Measurements from ENCODE around the gene FBXW7. TPM values are rescaled to one million over a fixed set of nuclear protein-coding genes. Genes with fewer than 3 reads are reported as not detected.

The FBXW7 gene
- total and polyA plus RNA-seq, 2 experiments from 2014 or later = 16.2 to 43.5 TPM

GRCh38 chr4:152348670-152349069, 187.2 kb downstream of the FBXW7 start:
- H3K4me2 ChIP-seq = no peak overlapping the region
- 89% methylated on average over 1 of the region's 1 CpG for WGBS (ENCODE audit: low lambda C conversion rate, missing lambda C conversion rate)

GRCh38 chr4:152346979-152347378, 188.9 kb downstream of the FBXW7 start:
- Histone ChIP-seq H3K4me1 (ENCODE audit: insufficient read depth) (no peaks in the 10 kb centered on the region), H3K9me2 (replicated peaks; ENCODE audit: insufficient read depth) (no peaks in the 10 kb centered on the region), H3K27ac (no peak overlapping the region), H2AFZ (no peak overlapping the region), H3K27me3 (no peaks in the 10 kb centered on the region), H3K4me2 (no peak overlapping the region), H3K36me3 (replicated peaks; ENCODE audit: insufficient read depth, low read depth) (no peaks in the 10 kb centered on the region), H3K4me3 (no peak overlapping the region), H4K20me1 (ENCODE audit: insufficient read depth, poor library complexity, severe bottlenecking) (no peaks in the 10 kb centered on the region), H3K9me3 (ENCODE audit: low read depth) (no peaks in the 10 kb centered on the region), H3K79me2 (peaks cover 26% of the 10 kb centered on the region)
- 98% methylated on average over 4 of the region's 4 CpGs for WGBS (ENCODE audit: low lambda C conversion rate, missing lambda C conversion rate)
- TF ChIP-seq EZH2 (IDR thresholded peaks at IDR 0.05; ENCODE audit: borderline replicate concordance) (no peak), EZH2phosphoT487 (IDR thresholded peaks at IDR 0.05; ENCODE audit: low read depth, severe bottlenecking, unreplicated experiment) (no peak)
- TF ChIP-seq, protein P1, sequence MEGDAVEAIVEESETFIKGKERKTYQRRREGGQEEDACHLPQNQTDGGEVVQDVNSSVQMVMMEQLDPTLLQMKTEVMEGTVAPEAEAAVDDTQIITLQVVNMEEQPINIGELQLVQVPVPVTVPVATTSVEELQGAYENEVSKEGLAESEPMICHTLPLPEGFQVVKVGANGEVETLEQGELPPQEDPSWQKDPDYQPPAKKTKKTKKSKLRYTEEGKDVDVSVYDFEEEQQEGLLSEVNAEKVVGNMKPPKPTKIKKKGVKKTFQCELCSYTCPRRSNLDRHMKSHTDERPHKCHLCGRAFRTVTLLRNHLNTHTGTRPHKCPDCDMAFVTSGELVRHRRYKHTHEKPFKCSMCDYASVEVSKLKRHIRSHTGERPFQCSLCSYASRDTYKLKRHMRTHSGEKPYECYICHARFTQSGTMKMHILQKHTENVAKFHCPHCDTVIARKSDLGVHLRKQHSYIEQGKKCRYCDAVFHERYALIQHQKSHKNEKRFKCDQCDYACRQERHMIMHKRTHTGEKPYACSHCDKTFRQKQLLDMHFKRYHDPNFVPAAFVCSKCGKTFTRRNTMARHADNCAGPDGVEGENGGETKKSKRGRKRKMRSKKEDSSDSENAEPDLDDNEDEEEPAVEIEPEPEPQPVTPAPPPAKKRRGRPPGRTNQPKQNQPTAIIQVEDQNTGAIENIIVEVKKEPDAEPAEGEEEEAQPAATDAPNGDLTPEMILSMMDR (IDR thresholded peaks at IDR 0.05; ENCODE audit: poor library complexity) = no peak
- no peak for DNase-seq (ENCODE audit: low spot score)

More at GRCh38 chr4:152348670-152349069, 187.2 kb downstream of the FBXW7 start:
- Histone ChIP-seq H3K36me3 (replicated peaks; ENCODE audit: insufficient read depth, low read depth) (no peaks in the 10 kb centered on the region), H3K4me3 (no peak overlapping the region), H4K20me1 (ENCODE audit: insufficient read depth, poor library complexity, severe bottlenecking) (no peaks in the 10 kb centered on the region), H3K9me2 (replicated peaks; ENCODE audit: insufficient read depth) (no peaks in the 10 kb centered on the region), H3K27ac (no peak overlapping the region), H3K4me1 (ENCODE audit: insufficient read depth) (no peaks in the 10 kb centered on the region), H3K9me3 (ENCODE audit: low read depth) (no peaks in the 10 kb centered on the region), H2AFZ (no peak overlapping the region), H3K27me3 (no peaks in the 10 kb centered on the region), H3K79me2 (peaks cover 26% of the 10 kb centered on the region)
- no peak for DNase-seq (ENCODE audit: low spot score)
- TF ChIP-seq, protein P1 (IDR thresholded peaks at IDR 0.05; ENCODE audit: poor library complexity) = peak; percentile 32
- TF ChIP-seq EZH2phosphoT487 (IDR thresholded peaks at IDR 0.05; ENCODE audit: low read depth, severe bottlenecking, unreplicated experiment) (no peak), EZH2 (IDR thresholded peaks at IDR 0.05; ENCODE audit: borderline replicate concordance) (no peak)

- peaks cover 26% of the 10 kb centered on the region for H3K79me2 ChIP-seq
- H3K27me3 ChIP-seq = no peaks in the 10 kb centered on the region
- no peak overlapping the region for H3K4me3 ChIP-seq
- H2AFZ ChIP-seq = no peak overlapping the region
- no peak overlapping the region for H3K4me2 ChIP-seq
- no peak for TF ChIP-seq EZH2 (IDR thresholded peaks at IDR 0.05; ENCODE audit: borderline replicate concordance)
- TF ChIP-seq, protein P1 (IDR thresholded peaks at IDR 0.05; ENCODE audit: poor library complexity) = no peak
- no peak for TF ChIP-seq EZH2phosphoT487 (IDR thresholded peaks at IDR 0.05; ENCODE audit: low read depth, severe bottlenecking, unreplicated experiment)
- no peaks in the 10 kb centered on the region for H3K9me2 ChIP-seq (replicated peaks; ENCODE audit: insufficient read depth)
- no peak overlapping the region for H3K27ac ChIP-seq
- H3K4me1 ChIP-seq (ENCODE audit: insufficient read depth) = no peaks in the 10 kb centered on the region
- H3K36me3 ChIP-seq (replicated peaks; ENCODE audit: insufficient read depth, low read depth) = no peaks in the 10 kb centered on the region
- WGBS (ENCODE audit: low lambda C conversion rate, missing lambda C conversion rate) = 73% methylated on average over 2 of the region's 2 CpGs
- H3K9me3 ChIP-seq (ENCODE audit: low read depth) = no peaks in the 10 kb centered on the region
- no peaks in the 10 kb centered on the region for H4K20me1 ChIP-seq (ENCODE audit: insufficient read depth, poor library complexity, severe bottlenecking)
- no peak for DNase-seq (ENCODE audit: low spot score)
Measured at GRCh38 chr4:152346526-152346925, 189.4 kb downstream of the FBXW7 start.

- TF ChIP-seq, protein P1 (IDR thresholded peaks at IDR 0.05; ENCODE audit: poor library complexity) = no peak
- TF ChIP-seq EZH2 (IDR thresholded peaks at IDR 0.05; ENCODE audit: borderline replicate concordance) = no peak
- no peak for TF ChIP-seq EZH2phosphoT487 (IDR thresholded peaks at IDR 0.05; ENCODE audit: low read depth, severe bottlenecking, unreplicated experiment)
- no peak overlapping the region for H3K4me3 ChIP-seq
- H3K9me2 ChIP-seq (replicated peaks; ENCODE audit: insufficient read depth) = no peaks in the 10 kb centered on the region
- no peak for DNase-seq (ENCODE audit: low spot score)
- peaks cover 6% of the 10 kb centered on the region for H3K79me2 ChIP-seq
- no peak overlapping the region for H2AFZ ChIP-seq
- no peaks in the 10 kb centered on the region for H4K20me1 ChIP-seq (ENCODE audit: insufficient read depth, poor library complexity, severe bottlenecking)
- no peaks in the 10 kb centered on the region for H3K4me1 ChIP-seq (ENCODE audit: insufficient read depth)
- no peaks in the 10 kb centered on the region for H3K36me3 ChIP-seq (replicated peaks; ENCODE audit: insufficient read depth, low read depth)
- H3K4me2 ChIP-seq = no peak overlapping the region
- H3K27ac ChIP-seq = no peak overlapping the region
- no peaks in the 10 kb centered on the region for H3K27me3 ChIP-seq
- H3K9me3 ChIP-seq (ENCODE audit: low read depth) = no peaks in the 10 kb centered on the region
Measured at GRCh38 chr4:152344001-152344400, 191.9 kb downstream of the FBXW7 start.

Data from hepatocyte (in vitro differentiated cells).